Naive thymus-derived CD8-positive, alpha-beta T cell (primary cell): ENCODE measurements around the gene LEPR. TPM values are rescaled to one million over a fixed set of nuclear protein-coding genes. Genes with fewer than 3 reads are reported as not detected.
"Not testable (repeated sequence)": the region's sequence is repeated elsewhere in the genome, so short reads cannot be mapped to it uniquely, and the experiment has no call there.

Experiments used
- ATAC-seq, 2 donors: fragments of 150-1000 bp; cut with Tn5 transposase in 1 of 2; sonication (Bioruptor Pico), chemical (Tn5 transposase) in 1 of 2; 1 replicate in 1 of 2; 2 replicates in 1 of 2; pipeline ENCODE4 v1.10.0; 2021; ENCODE audit warnings: mild to moderate bottlenecking in 2 of 2, moderate library complexity in 2 of 2
- POLR2A ChIA-PET: fragments of 350-600 bp; sonication (Branson Sonifier 250); formaldehyde crosslinking; loops from one replicate; lab custom pipeline; 2021; ENCODE audit warnings: antibody characterized with exemption; lab: Charles Lee
- DNase-seq, 10 donors: peaks; one replicate each; pipeline versions ENCODE4 v3.0.0 to v3.0.0-alpha.2; 2020 to 2022
- H3K27ac Mint-ChIP-seq, 10 donors: one replicate each; pipeline ENCODE4 v1.8.0; 2020 to 2022; ENCODE audit warnings: mild to moderate bottlenecking in 10 of 10, mixed read lengths in 10 of 10, moderate library complexity in 4 of 10, inconsistent platforms in 1 of 10
- H3K27me3 Mint-ChIP-seq, 5 donors: one replicate each; pipeline ENCODE4 v1.8.0; 2021 to 2022; ENCODE audit warnings: mixed read lengths in 5 of 5
- H3K36me3 Mint-ChIP-seq, 3 donors: one replicate each; pipeline ENCODE4 v1.8.0; 2020 to 2022; ENCODE audit warnings: mixed read lengths in 3 of 3, mild to moderate bottlenecking in 2 of 3, inconsistent platforms in 1 of 3
- H3K4me1 Mint-ChIP-seq, 4 donors: one replicate each; pipeline ENCODE4 v1.8.0; 2021 to 2022; ENCODE audit warnings: mixed read lengths in 4 of 4
- H3K4me3 Mint-ChIP-seq, 10 donors: one replicate each; pipeline ENCODE4 v1.8.0; 2020 to 2022; ENCODE audit warnings: mild to moderate bottlenecking in 10 of 10, mixed read lengths in 10 of 10, moderate library complexity in 6 of 10, inconsistent platforms in 1 of 10
- H3K9me3 Mint-ChIP-seq, 9 donors: one replicate each; pipeline ENCODE4 v1.8.0; 2020 to 2022; ENCODE audit warnings: mixed read lengths in 9 of 9, mild to moderate bottlenecking in 3 of 9, inconsistent platforms in 1 of 9, moderate library complexity in 1 of 9
- polyA plus RNA-seq, 3 donors: library from polyadenylated mRNA; unstranded; fragments of 300-500 nt; fragmentation: Illumina TruSeq; gene quantifications; one replicate each; pipeline ENCODE4 v1.2.3, GENCODE V29; 2021
- total RNA-seq, 8 experiments: library from RNA in 2 of 8; stranded (reverse) in 2 of 8; gene quantifications; one replicate each; pipeline ENCODE4 v1.2.3 and lab custom pipeline; 2021 to 2026

Gene LEPR
- total RNA-seq (1 to 10 TPM; 3.3 to 3.8 TPM), polyA plus RNA-seq (1 to 10 TPM; 1.6 to 2.4 (median 1.8) TPM), total RNA-seq (lab: John Stamatoyannopoulos, UW) (1.9 to 6.6 (median 3.3) reads per million in 6 experiments)

GRCh38 chr1:65420590-65421350 lies at the start of gene LEPR, which contains the start of gene LEPROT:
LEPR (plus strand) TSS chr1:65420668; CDS start chr1:65565566, 144,898 bp downstream.
LEPROT (plus strand) TSS chr1:65420668; CDS start chr1:65420725, 57 bp downstream.
- POLR2A ChIA-PET, result interaction anchor here (0.9 to 2.4 kb wide), 9 partner anchors 10 to 1827 kb away, joined by 3 to 23 read pairs (median 5); partner anchors contain the start of genes JAK1 and PGM1
- Mint-ChIP-seq H3K27me3 (peaks cover 0 to 2% (median 0%) of the 10 kb centered on the region in 5 donors), H3K4me1 (peaks cover 10 to 27% (median 21%) of the 10 kb centered on the region in 4 donors), H3K36me3 (peaks cover 4 to 6% (median 4%) of the 10 kb centered on the region in 3 donors), H3K4me3 (peak within 1 kb of the TSS in 1 of 10 donors; percentile 96), H3K9me3 (no peaks in the 10 kb centered on the region), H3K27ac (peak within 1 kb of the TSS in 7 of 10 donors; percentile 85 to 98 (median 96))
- ATAC-seq (peak in 1 of 2 donors; percentile 1), DNase-seq (no peak)

GRCh38 chr1:65371544-65371943 lies 48.9 kb upstream of the LEPR start:
- peaks cover 0 to 4% (median 3%) of the 10 kb centered on the region in 3 donors for H3K36me3 Mint-ChIP-seq
- H3K9me3 Mint-ChIP-seq, result peaks cover 0 to 4% (median 0%) of the 10 kb centered on the region in 9 donors
- peaks cover 0 to 6% (median 1%) of the 10 kb centered on the region in 5 donors for H3K27me3 Mint-ChIP-seq
- no peaks in the 10 kb centered on the region for H3K4me1 Mint-ChIP-seq
- H3K4me3 Mint-ChIP-seq, result no peak overlapping the region
- DNase-seq, result no peak
- POLR2A ChIA-PET, result no interaction called here
- no peak for ATAC-seq
- no peak overlapping the region for H3K27ac Mint-ChIP-seq

- H3K9me3 Mint-ChIP-seq, result peaks cover 0 to 4% (median 0%) of the 10 kb centered on the region in 9 donors
- POLR2A ChIA-PET, result no interaction called here
- no peak for ATAC-seq
- no peak for DNase-seq
- peaks cover 0 to 3% (median 0%) of the 10 kb centered on the region in 3 donors for H3K36me3 Mint-ChIP-seq
- H3K4me3 Mint-ChIP-seq, result no peak overlapping the region
- no peak overlapping the region for H3K27ac Mint-ChIP-seq
- H3K4me1 Mint-ChIP-seq, result no peaks in the 10 kb centered on the region
- peaks cover 0 to 6% (median 1%) of the 10 kb centered on the region in 5 donors for H3K27me3 Mint-ChIP-seq
Observed at GRCh38 chr1:65372557-65372956, 47.9 kb upstream of the LEPR start.

GRCh38 chr1:65377496-65378246 lies 42.8 kb upstream of the LEPR start:
- no peak overlapping the region for H3K27ac Mint-ChIP-seq

GRCh38 chr1:65378247-65378946 lies 42.1 kb upstream of the LEPR start:
- H3K4me1 Mint-ChIP-seq, result peaks cover 0 to 3% (median 0%) of the 10 kb centered on the region in 4 donors

More at GRCh38 chr1:65377496-65378246, 42.8 kb upstream of the LEPR start:
- Mint-ChIP-seq H3K36me3 (peaks cover 3 to 10% (median 5%) of the 10 kb centered on the region in 3 donors), H3K9me3 (peaks cover 0 to 4% (median 0%) of the 10 kb centered on the region in 9 donors), H3K27me3 (peaks cover 5 to 12% (median 10%) of the 10 kb centered on the region in 5 donors), H3K4me3 (no peak overlapping the region), H3K4me1 (peaks cover 0 to 3% (median 0%) of the 10 kb centered on the region in 4 donors)
- DNase-seq, result no peak
- POLR2A ChIA-PET, result no interaction called here
- ATAC-seq, result no peak

GRCh38 chr1:65384426-65384825 lies 36.0 kb upstream of the LEPR start:
- H3K27ac Mint-ChIP-seq, H3K4me3 Mint-ChIP-seq, H3K9me3 Mint-ChIP-seq, H3K27me3 Mint-ChIP-seq, POLR2A ChIA-PET, DNase-seq, H3K4me1 Mint-ChIP-seq, ATAC-seq: not testable (repeated sequence)
- peaks cover 4 to 12% (median 11%) of the 10 kb centered on the region in 3 donors for H3K36me3 Mint-ChIP-seq

More at GRCh38 chr1:65378247-65378946, 42.1 kb upstream of the LEPR start:
- no peak for DNase-seq
- Mint-ChIP-seq H3K4me3 (no peak overlapping the region), H3K36me3 (peaks cover 5 to 10% (median 5%) of the 10 kb centered on the region in 3 donors), H3K27ac (no peak overlapping the region), H3K9me3 (peaks cover 0 to 4% (median 0%) of the 10 kb centered on the region in 9 donors), H3K27me3 (peaks cover 5 to 12% (median 10%) of the 10 kb centered on the region in 5 donors)
- ATAC-seq, result no peak
- POLR2A ChIA-PET, result no interaction called here

GRCh38 chr1:65386439-65386838 lies 34.0 kb upstream of the LEPR start:
- H3K9me3 Mint-ChIP-seq, result peaks cover 0 to 5% (median 0%) of the 10 kb centered on the region in 9 donors
- POLR2A ChIA-PET, result no interaction called here
- no peak overlapping the region for H3K27ac Mint-ChIP-seq
- no peak overlapping the region for H3K4me3 Mint-ChIP-seq
- H3K4me1 Mint-ChIP-seq, result no peaks in the 10 kb centered on the region
- H3K36me3 Mint-ChIP-seq, result peaks cover 0 to 11% (median 5%) of the 10 kb centered on the region in 3 donors
- peaks cover 0 to 1% (median 0%) of the 10 kb centered on the region in 5 donors for H3K27me3 Mint-ChIP-seq
- ATAC-seq, result no peak
- no peak for DNase-seq

- no peak for ATAC-seq
- Mint-ChIP-seq H3K27me3 (no peaks in the 10 kb centered on the region), H3K36me3 (peaks cover 0 to 11% (median 10%) of the 10 kb centered on the region in 3 donors), H3K27ac (no peak overlapping the region), H3K4me1 (no peaks in the 10 kb centered on the region), H3K9me3 (peaks cover 0 to 5% (median 0%) of the 10 kb centered on the region in 9 donors), H3K4me3 (no peak overlapping the region)
- no peak for DNase-seq
- POLR2A ChIA-PET, result no interaction called here
Observed at GRCh38 chr1:65387821-65388220, 32.6 kb upstream of the LEPR start.

GRCh38 chr1:65388908-65389695 lies 31.4 kb upstream of the LEPR start:
- DNase-seq (no peak), ATAC-seq (no peak)
- Mint-ChIP-seq H3K4me1 (peaks cover 0 to 1% (median 0%) of the 10 kb centered on the region in 4 donors), H3K9me3 (peaks cover 0 to 5% (median 0%) of the 10 kb centered on the region in 9 donors), H3K27me3 (no peaks in the 10 kb centered on the region), H3K4me3 (no peak overlapping the region), H3K36me3 (peaks cover 0 to 12% (median 10%) of the 10 kb centered on the region in 3 donors), H3K27ac (no peak overlapping the region)
- POLR2A ChIA-PET, result no interaction called here

- Mint-ChIP-seq H3K27ac (no peak overlapping the region), H3K36me3 (peaks cover 0 to 8% (median 5%) of the 10 kb centered on the region in 3 donors), H3K9me3 (no peaks in the 10 kb centered on the region), H3K27me3 (peaks cover 0 to 2% (median 0%) of the 10 kb centered on the region in 5 donors), H3K4me1 (peaks cover 0 to 1% (median 0%) of the 10 kb centered on the region in 4 donors), H3K4me3 (no peak overlapping the region)
- POLR2A ChIA-PET, result no interaction called here
- ATAC-seq (no peak), DNase-seq (no peak)
Observed at GRCh38 chr1:65392497-65392896, 28.0 kb upstream of the LEPR start.

- ATAC-seq (no peak), DNase-seq (no peak)
- no peak overlapping the region for H3K27ac Mint-ChIP-seq
- peaks cover 0 to 1% (median 0%) of the 10 kb centered on the region in 4 donors for H3K4me1 Mint-ChIP-seq
- POLR2A ChIA-PET, result no interaction called here
- no peaks in the 10 kb centered on the region for H3K9me3 Mint-ChIP-seq
- peaks cover 0 to 8% (median 5%) of the 10 kb centered on the region in 3 donors for H3K36me3 Mint-ChIP-seq
- peaks cover 0 to 2% (median 0%) of the 10 kb centered on the region in 5 donors for H3K27me3 Mint-ChIP-seq
- no peak overlapping the region for H3K4me3 Mint-ChIP-seq
Observed at GRCh38 chr1:65393347-65393746, 27.1 kb upstream of the LEPR start.
